ENCODE data around the gene GRPEL2. TPM values are rescaled to one million over a fixed set of nuclear protein-coding genes. Genes with fewer than 3 reads are reported as not detected.
"Not testable (repeated sequence)": the region's sequence is repeated elsewhere in the genome, so short reads cannot be mapped to it uniquely, and the experiment has no call there.

The GRPEL2 gene
- total RNA-seq, 1 experiment from 2014 or later: 23.3 TPM

- no peak for DNase-seq (ENCODE audit: low spot score)
Measured at GRCh38 chr5:149376711-149377447, 31.6 kb downstream of the GRPEL2 start.

GRCh38 chr5:149378241-149378820 is 33.0 kb downstream of the GRPEL2 start:
- DNase-seq (ENCODE audit: low spot score): no peak

- no peak for DNase-seq (ENCODE audit: low spot score)
Measured at GRCh38 chr5:149379177-149379761, 34.0 kb downstream of the GRPEL2 start, which contains the start of gene IL17B. TSS of gene IL17B (minus strand) at chr5:149379292. CDS start at chr5:149379225, 67 bp downstream.

- DNase-seq (ENCODE audit: low spot score): no peak
Measured at GRCh38 chr5:149379818-149380374, 34.6 kb downstream of the GRPEL2 start.

GRCh38 chr5:149380466-149381121 is 35.3 kb downstream of the GRPEL2 start:
- no peak for DNase-seq (ENCODE audit: low spot score)

GRCh38 chr5:149381261-149381985 is 36.1 kb downstream of the GRPEL2 start:
- DNase-seq (ENCODE audit: low spot score): no peak

GRCh38 chr5:149381986-149382338 is 36.7 kb downstream of the GRPEL2 start:
- peak; percentile 64 for DNase-seq (ENCODE audit: low spot score)

GRCh38 chr5:149382517-149383220 is 37.4 kb downstream of the GRPEL2 start:
- no peak for DNase-seq (ENCODE audit: low spot score)

GRCh38 chr5:149383399-149383798 is 38.1 kb downstream of the GRPEL2 start:
- no peak for DNase-seq (ENCODE audit: low spot score)

- DNase-seq (ENCODE audit: low spot score): no peak
Measured at GRCh38 chr5:149386166-149386565, 40.9 kb downstream of the GRPEL2 start.

- DNase-seq (ENCODE audit: low spot score): no peak
Measured at GRCh38 chr5:149387081-149387631, 41.9 kb downstream of the GRPEL2 start.

- no peak for DNase-seq (ENCODE audit: low spot score)
Measured at GRCh38 chr5:149387982-149388381, 42.7 kb downstream of the GRPEL2 start.

- DNase-seq (ENCODE audit: low spot score): no peak
Measured at GRCh38 chr5:149388498-149389190, 43.3 kb downstream of the GRPEL2 start.

GRCh38 chr5:149389552-149390495 is 44.5 kb downstream of the GRPEL2 start:
- DNase-seq (ENCODE audit: low spot score): no peak

GRCh38 chr5:149391076-149391475 is 45.8 kb downstream of the GRPEL2 start:
- not testable (repeated sequence) for DNase-seq (ENCODE audit: low spot score)

- no peak for DNase-seq (ENCODE audit: low spot score)
Measured at GRCh38 chr5:149391524-149391923, 46.2 kb downstream of the GRPEL2 start.

GRCh38 chr5:149392718-149393117 is 47.4 kb downstream of the GRPEL2 start:
- no peak for DNase-seq (ENCODE audit: low spot score)

- not testable (repeated sequence) for DNase-seq (ENCODE audit: low spot score)
Measured at GRCh38 chr5:149394996-149395395, 49.7 kb downstream of the GRPEL2 start.

- DNase-seq (ENCODE audit: low spot score): peak; percentile 73
Measured at GRCh38 chr5:149397530-149397929, 52.2 kb downstream of the GRPEL2 start.
